ENCODE measurements around the gene ADGRB3.
"Not testable (repeated sequence)": the region's sequence is repeated elsewhere in the genome, so short reads cannot be mapped to it uniquely, and the experiment has no call there.

Gene ADGRB3

GRCh38 chr6:68747110-68747790 is 112.2 kb downstream of the ADGRB3 start:
- Histone ChIP-seq H3K36me3 (ENCODE audit: control insufficient read depth in 5 of 5, insufficient read depth in 5 of 5, low read length in 5 of 5) (no peaks in the 10 kb centered on the region), H3K27ac (ENCODE audit: low read depth, low read length) (no peak overlapping the region), H3K27me3 (ENCODE audit: control insufficient read depth in 5 of 5, insufficient read depth in 4 of 5, low read length in 5 of 5) (no peaks in the 10 kb centered on the region), H3K9ac (ENCODE audit: low read length in 5 of 5) (no peak overlapping the region), H3K4me1 (ENCODE audit: control insufficient read depth in 5 of 5, insufficient read depth in 5 of 5, low read length in 5 of 5) (no peaks in the 10 kb centered on the region), H3K4me3 (ENCODE audit: low read depth in 1 of 5, low read length in 5 of 5) (no peak overlapping the region), H3K9me3 (ENCODE audit: control insufficient read depth in 5 of 5, low read length in 5 of 5) (no peaks in the 10 kb centered on the region)

- not testable (repeated sequence) for H3K27me3 ChIP-seq (ENCODE audit: control insufficient read depth in 5 of 5, insufficient read depth in 4 of 5, low read length in 5 of 5); H3K4me3 ChIP-seq (ENCODE audit: low read depth in 1 of 5, low read length in 5 of 5); H3K36me3 ChIP-seq (ENCODE audit: control insufficient read depth in 5 of 5, insufficient read depth in 5 of 5, low read length in 5 of 5); H3K9ac ChIP-seq (ENCODE audit: low read length in 5 of 5); H3K27ac ChIP-seq (ENCODE audit: low read depth, low read length); H3K4me1 ChIP-seq (ENCODE audit: control insufficient read depth in 5 of 5, insufficient read depth in 5 of 5, low read length in 5 of 5); H3K9me3 ChIP-seq (ENCODE audit: control insufficient read depth in 5 of 5, low read length in 5 of 5)
Measured at GRCh38 chr6:68747832-68748231, 112.8 kb downstream of the ADGRB3 start.

GRCh38 chr6:68754681-68755213 is 119.7 kb downstream of the ADGRB3 start:
- Histone ChIP-seq H3K36me3 (ENCODE audit: control insufficient read depth in 5 of 5, insufficient read depth in 5 of 5, low read length in 5 of 5) (no peaks in the 10 kb centered on the region), H3K27ac (ENCODE audit: low read depth, low read length) (no peak overlapping the region), H3K4me1 (ENCODE audit: control insufficient read depth in 5 of 5, insufficient read depth in 5 of 5, low read length in 5 of 5) (peaks cover 0 to 10% (median 0%) of the 10 kb centered on the region in 5 donors), H3K4me3 (ENCODE audit: low read depth in 1 of 5, low read length in 5 of 5) (no peak overlapping the region), H3K27me3 (ENCODE audit: control insufficient read depth in 5 of 5, insufficient read depth in 4 of 5, low read length in 5 of 5) (no peaks in the 10 kb centered on the region), H3K9me3 (ENCODE audit: control insufficient read depth in 5 of 5, low read length in 5 of 5) (no peaks in the 10 kb centered on the region), H3K9ac (ENCODE audit: low read length in 5 of 5) (no peak overlapping the region)

GRCh38 chr6:68756454-68757375 is 121.6 kb downstream of the ADGRB3 start:
- Histone ChIP-seq H3K27me3 (ENCODE audit: control insufficient read depth in 5 of 5, insufficient read depth in 4 of 5, low read length in 5 of 5) (no peaks in the 10 kb centered on the region), H3K4me3 (ENCODE audit: low read depth in 1 of 5, low read length in 5 of 5) (no peak overlapping the region), H3K4me1 (ENCODE audit: control insufficient read depth in 5 of 5, insufficient read depth in 5 of 5, low read length in 5 of 5) (peaks cover 0 to 11% (median 0%) of the 10 kb centered on the region in 5 donors), H3K9ac (ENCODE audit: low read length in 5 of 5) (no peak overlapping the region), H3K27ac (ENCODE audit: low read depth, low read length) (no peak overlapping the region), H3K36me3 (ENCODE audit: control insufficient read depth in 5 of 5, insufficient read depth in 5 of 5, low read length in 5 of 5) (no peaks in the 10 kb centered on the region), H3K9me3 (ENCODE audit: control insufficient read depth in 5 of 5, low read length in 5 of 5) (no peaks in the 10 kb centered on the region)

- no peaks in the 10 kb centered on the region for H3K36me3 ChIP-seq (ENCODE audit: control insufficient read depth in 5 of 5, insufficient read depth in 5 of 5, low read length in 5 of 5)
- H3K4me1 ChIP-seq (ENCODE audit: control insufficient read depth in 5 of 5, insufficient read depth in 5 of 5, low read length in 5 of 5) = peaks cover 0 to 11% (median 0%) of the 10 kb centered on the region in 5 donors
- no peak overlapping the region for H3K27ac ChIP-seq (ENCODE audit: low read depth, low read length)
- no peak overlapping the region for H3K9ac ChIP-seq (ENCODE audit: low read length in 5 of 5)
- no peak overlapping the region for H3K4me3 ChIP-seq (ENCODE audit: low read depth in 1 of 5, low read length in 5 of 5)
- H3K9me3 ChIP-seq (ENCODE audit: control insufficient read depth in 5 of 5, low read length in 5 of 5) = no peaks in the 10 kb centered on the region
- H3K27me3 ChIP-seq (ENCODE audit: control insufficient read depth in 5 of 5, insufficient read depth in 4 of 5, low read length in 5 of 5) = no peaks in the 10 kb centered on the region
Measured at GRCh38 chr6:68757821-68758220, 122.7 kb downstream of the ADGRB3 start.

GRCh38 chr6:68758559-68758958 is 123.5 kb downstream of the ADGRB3 start:
- H3K36me3 ChIP-seq (ENCODE audit: control insufficient read depth in 5 of 5, insufficient read depth in 5 of 5, low read length in 5 of 5) = no peaks in the 10 kb centered on the region
- no peak overlapping the region for H3K27ac ChIP-seq (ENCODE audit: low read depth, low read length)
- H3K4me1 ChIP-seq (ENCODE audit: control insufficient read depth in 5 of 5, insufficient read depth in 5 of 5, low read length in 5 of 5) = peaks cover 0 to 11% (median 0%) of the 10 kb centered on the region in 5 donors

GRCh38 chr6:68760485-68760884 is 125.4 kb downstream of the ADGRB3 start:
- Histone ChIP-seq H3K27me3 (ENCODE audit: control insufficient read depth in 5 of 5, insufficient read depth in 4 of 5, low read length in 5 of 5) (no peaks in the 10 kb centered on the region), H3K27ac (ENCODE audit: low read depth, low read length) (no peak overlapping the region), H3K4me3 (ENCODE audit: low read depth in 1 of 5, low read length in 5 of 5) (no peak overlapping the region), H3K4me1 (ENCODE audit: control insufficient read depth in 5 of 5, insufficient read depth in 5 of 5, low read length in 5 of 5) (peaks cover 0 to 11% (median 0%) of the 10 kb centered on the region in 5 donors), H3K9me3 (ENCODE audit: control insufficient read depth in 5 of 5, low read length in 5 of 5) (no peaks in the 10 kb centered on the region), H3K36me3 (ENCODE audit: control insufficient read depth in 5 of 5, insufficient read depth in 5 of 5, low read length in 5 of 5) (no peaks in the 10 kb centered on the region), H3K9ac (ENCODE audit: low read length in 5 of 5) (no peak overlapping the region)

More at GRCh38 chr6:68758559-68758958, 123.5 kb downstream of the ADGRB3 start:
- no peaks in the 10 kb centered on the region for H3K9me3 ChIP-seq (ENCODE audit: control insufficient read depth in 5 of 5, low read length in 5 of 5)
- no peak overlapping the region for H3K4me3 ChIP-seq (ENCODE audit: low read depth in 1 of 5, low read length in 5 of 5)
- H3K9ac ChIP-seq (ENCODE audit: low read length in 5 of 5) = no peak overlapping the region
- H3K27me3 ChIP-seq (ENCODE audit: control insufficient read depth in 5 of 5, insufficient read depth in 4 of 5, low read length in 5 of 5) = no peaks in the 10 kb centered on the region

- Histone ChIP-seq H3K27ac (ENCODE audit: low read depth, low read length) (no peak overlapping the region), H3K4me3 (ENCODE audit: low read depth in 1 of 5, low read length in 5 of 5) (no peak overlapping the region), H3K4me1 (ENCODE audit: control insufficient read depth in 5 of 5, insufficient read depth in 5 of 5, low read length in 5 of 5) (peaks cover 0 to 11% (median 0%) of the 10 kb centered on the region in 5 donors), H3K9ac (ENCODE audit: low read length in 5 of 5) (no peak overlapping the region), H3K27me3 (ENCODE audit: control insufficient read depth in 5 of 5, insufficient read depth in 4 of 5, low read length in 5 of 5) (no peaks in the 10 kb centered on the region), H3K36me3 (ENCODE audit: control insufficient read depth in 5 of 5, insufficient read depth in 5 of 5, low read length in 5 of 5) (no peaks in the 10 kb centered on the region), H3K9me3 (ENCODE audit: control insufficient read depth in 5 of 5, low read length in 5 of 5) (no peaks in the 10 kb centered on the region)
Measured at GRCh38 chr6:68760941-68761676, 126.0 kb downstream of the ADGRB3 start.

GRCh38 chr6:68761985-68762384 is 126.9 kb downstream of the ADGRB3 start:
- H3K27me3 ChIP-seq (ENCODE audit: control insufficient read depth in 5 of 5, insufficient read depth in 4 of 5, low read length in 5 of 5) = no peaks in the 10 kb centered on the region
- H3K4me3 ChIP-seq (ENCODE audit: low read depth in 1 of 5, low read length in 5 of 5) = no peak overlapping the region
- no peaks in the 10 kb centered on the region for H3K9me3 ChIP-seq (ENCODE audit: control insufficient read depth in 5 of 5, low read length in 5 of 5)
- no peaks in the 10 kb centered on the region for H3K36me3 ChIP-seq (ENCODE audit: control insufficient read depth in 5 of 5, insufficient read depth in 5 of 5, low read length in 5 of 5)
- H3K9ac ChIP-seq (ENCODE audit: low read length in 5 of 5) = no peak overlapping the region
- H3K27ac ChIP-seq (ENCODE audit: low read depth, low read length) = no peak overlapping the region
- H3K4me1 ChIP-seq (ENCODE audit: control insufficient read depth in 5 of 5, insufficient read depth in 5 of 5, low read length in 5 of 5) = peaks cover 0 to 8% (median 0%) of the 10 kb centered on the region in 5 donors

All from subcutaneous abdominal adipose tissue (tissue), 5 donors.